COLO668 (cell line): ENCODE data around the gene LYPD5.

Source experiments
- DNase-seq: peaks from one replicate; lab custom pipeline; 2025; ENCODE audit not compliant: unreplicated experiment; lab: John Stamatoyannopoulos, UW

Gene LYPD5

GRCh38 chr19:43754503-43755255 is 47.6 kb downstream of the LYPD5 start, which contains the start of gene SMG9:
Gene SMG9 (minus strand): TSS chr19:43754962. CDS start chr19:43750741, 4,221 bp downstream.
- DNase-seq, result peak; percentile 98

DNA sequence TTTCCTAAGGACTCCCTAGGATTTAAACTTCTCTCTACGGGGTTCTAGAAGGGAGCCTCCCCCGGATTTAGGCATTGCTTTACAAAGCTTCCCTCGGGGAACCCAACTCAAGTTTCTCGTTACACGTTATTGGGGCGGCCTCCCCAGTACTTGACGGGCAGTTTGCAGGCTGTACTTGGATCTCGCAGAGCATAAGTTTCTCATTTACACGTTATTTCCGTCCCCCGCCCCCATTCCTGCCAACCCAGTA is 48.1 kb downstream of the LYPD5 start:
- DNase-seq, result no peak

DNA sequence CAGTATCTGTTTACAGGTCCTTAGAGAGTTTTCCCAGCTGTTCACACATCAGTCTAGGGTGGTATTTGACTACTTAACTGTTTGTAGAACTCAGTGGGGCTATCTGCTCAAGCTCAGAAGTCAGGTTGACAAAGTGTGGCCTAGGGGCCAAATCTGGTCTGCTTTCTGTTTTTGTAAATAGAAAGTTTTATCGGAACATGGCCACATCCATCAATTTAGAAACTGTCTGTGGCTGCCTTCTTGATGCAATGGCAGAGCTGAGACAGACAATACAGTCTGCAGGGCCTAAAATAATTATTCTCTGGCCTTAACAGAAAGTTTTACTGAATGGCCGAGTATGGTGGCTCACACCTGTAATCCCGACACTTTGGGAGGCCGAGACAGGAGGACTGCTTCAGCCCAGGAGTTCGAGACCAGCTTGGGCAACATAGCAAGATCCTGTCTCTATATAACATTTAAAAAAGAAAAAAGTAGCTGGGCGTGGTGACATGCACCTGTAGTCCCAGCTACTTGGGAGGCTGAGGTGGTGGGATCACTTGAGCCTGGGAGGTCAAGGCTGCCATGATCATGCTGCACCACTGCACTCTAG is 49.9 kb downstream of the LYPD5 start:
- no peak for DNase-seq

DNA sequence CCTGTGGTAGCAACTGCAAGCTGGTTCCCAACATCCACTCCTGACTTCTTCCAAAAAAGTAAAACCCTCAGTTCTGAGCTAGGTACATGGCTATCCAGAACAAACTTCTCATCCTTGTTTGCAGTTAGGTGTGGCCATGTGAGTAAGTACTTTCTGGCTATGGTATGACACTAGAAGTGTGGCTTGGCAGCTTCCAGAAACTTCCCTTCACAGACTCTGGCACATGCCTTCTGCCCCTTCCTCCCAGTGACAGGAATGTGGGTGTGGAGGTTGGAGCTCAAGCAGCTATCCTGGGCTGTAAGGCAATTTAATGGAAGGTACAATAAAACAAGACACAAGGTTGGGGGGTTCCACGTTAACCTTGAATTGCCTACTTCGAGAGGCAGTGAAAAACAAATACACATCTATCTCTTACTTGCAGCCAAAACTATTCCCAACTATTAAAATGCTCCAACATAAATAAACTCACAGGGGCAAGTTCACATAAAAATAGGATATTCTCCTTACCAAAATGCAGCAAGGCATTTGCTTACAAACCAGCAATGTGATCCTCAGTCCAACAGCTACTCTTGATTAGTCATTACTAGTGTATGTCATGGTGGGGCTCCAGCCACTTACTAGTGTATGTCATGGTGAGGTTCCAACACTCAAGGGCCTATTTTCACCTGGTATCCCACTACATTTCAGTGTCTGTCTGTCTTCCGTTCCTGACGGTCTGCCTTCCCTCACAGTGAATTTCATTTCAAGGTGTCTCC is 50.6 kb downstream of the LYPD5 start:
- DNase-seq, result no peak

GRCh38 chr19:43749898-43750297 is 52.3 kb downstream of the LYPD5 start:
- no peak for DNase-seq

- DNase-seq, result no peak
Observed at GRCh38 chr19:43749152-43749551, 53.1 kb downstream of the LYPD5 start.

DNA sequence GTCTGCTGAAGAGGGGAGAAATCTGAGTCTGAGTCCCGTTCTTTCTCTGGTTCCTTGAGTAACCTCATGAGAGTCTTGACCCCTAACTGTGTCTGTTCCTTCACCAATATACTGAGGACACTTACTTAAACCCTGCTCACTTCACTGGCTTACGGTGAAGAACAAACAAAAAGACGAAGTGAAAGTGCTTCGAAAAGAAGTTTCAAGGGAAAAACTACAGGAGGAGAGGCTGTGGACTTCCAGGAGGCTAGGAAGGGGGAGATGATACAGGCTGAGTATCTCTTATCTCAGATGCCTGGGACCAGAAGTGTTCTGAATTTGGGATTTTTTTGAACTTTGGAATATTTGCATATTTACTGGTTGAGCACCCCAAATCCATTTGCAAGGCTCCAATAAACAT is 53.6 kb downstream of the LYPD5 start:
- no peak for DNase-seq

DNA sequence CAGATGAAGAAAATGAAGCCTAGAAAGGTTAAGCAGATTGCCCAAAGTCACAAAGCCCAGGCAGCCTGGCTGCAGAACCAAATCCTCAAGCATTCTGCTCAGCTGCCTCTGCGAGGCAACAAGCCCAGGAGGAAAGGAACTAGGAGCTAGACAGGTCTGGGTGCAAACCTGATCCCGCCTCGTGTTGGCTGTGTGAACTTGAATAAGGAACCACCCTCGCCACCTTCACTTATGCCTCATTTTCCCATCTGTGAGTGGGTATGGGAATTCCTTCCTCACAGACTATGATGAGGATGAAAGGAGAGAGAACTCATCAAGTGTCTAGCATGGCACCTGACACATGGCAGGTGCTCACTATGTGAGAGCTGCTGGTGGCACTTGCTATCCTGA is 54.0 kb downstream of the LYPD5 start:
- no peak for DNase-seq

- DNase-seq, result no peak
Observed at GRCh38 chr19:43747557-43748204, 54.6 kb downstream of the LYPD5 start.
